ENCODE data around the gene TIMM22.

Gene TIMM22

GRCh38 chr17:1002771-1003555 is 6.0 kb downstream of the TIMM22 start:
- no peak for DNase-seq

GRCh38 chr17:1003633-1003971 is 6.7 kb downstream of the TIMM22 start:
- no peak for DNase-seq

- no peak for DNase-seq
Observed at GRCh38 chr17:1003972-1004768, 7.2 kb downstream of the TIMM22 start.

GRCh38 chr17:1004769-1005295 is 7.9 kb downstream of the TIMM22 start:
- DNase-seq, result no peak

GRCh38 chr17:1005361-1005946 is 8.5 kb downstream of the TIMM22 start:
- DNase-seq, result peak; percentile 23

- DNase-seq, result no peak
Observed at GRCh38 chr17:1006054-1006453, 9.1 kb downstream of the TIMM22 start.

- no peak for DNase-seq
Observed at GRCh38 chr17:1007310-1008007, 10.5 kb downstream of the TIMM22 start.

- no peak for DNase-seq
Observed at GRCh38 chr17:1008008-1008761, 11.3 kb downstream of the TIMM22 start.

GRCh38 chr17:1009229-1010085 is 12.5 kb downstream of the TIMM22 start:
- DNase-seq, result no peak

- no peak for DNase-seq
Observed at GRCh38 chr17:1010086-1010450, 13.1 kb downstream of the TIMM22 start.

GRCh38 chr17:1010586-1010985 is 13.7 kb downstream of the TIMM22 start:
- DNase-seq, result no peak

GRCh38 chr17:1011138-1011537 is 14.2 kb downstream of the TIMM22 start:
- DNase-seq, result no peak

GRCh38 chr17:1011760-1012735 is 15.1 kb downstream of the TIMM22 start:
- no peak for DNase-seq

GRCh38 chr17:1012823-1013728 is 16.1 kb downstream of the TIMM22 start:
- DNase-seq, result no peak

GRCh38 chr17:1013729-1014090 is 16.8 kb downstream of the TIMM22 start:
- no peak for DNase-seq

GRCh38 chr17:1018547-1018946 is 21.6 kb downstream of the TIMM22 start:
- DNase-seq, result no peak

- no peak for DNase-seq
Observed at GRCh38 chr17:1019451-1019850, 22.5 kb downstream of the TIMM22 start.

GRCh38 chr17:1021147-1021546 is 24.2 kb downstream of the TIMM22 start:
- no peak for DNase-seq

Data from NCI-H345 (cell line).